H1 (cell line): ENCODE results near the gene XCL1. TPM values are rescaled to one million over a fixed set of nuclear protein-coding genes. Genes with fewer than 3 reads are reported as not detected.

ENCODE experiments used
- CTCF ChIA-PET: fragments of 300-600 bp; sonication (Branson Sonifier 250); formaldehyde crosslinking; loops from one replicate; lab custom pipeline; 2021; ENCODE audit not compliant: partially characterized antibody; lab: Charles Lee
- POLR2A ChIA-PET: fragments of 300-600 bp; sonication (Branson Sonifier 250); formaldehyde crosslinking; loops from one replicate; lab custom pipeline; 2021; ENCODE audit warnings: inconsistent platforms; ENCODE audit not compliant: partially characterized antibody; lab: Charles Lee
- DNase-seq, 2 experiments: peaks; one replicate each; pipeline versions ENCODE4 v3.0.0 to v3.0.0-alpha.2; 2010 to 2022; ENCODE audit warnings: low spot score in 2 of 2, low read depth in 1 of 2, mixed read lengths in 1 of 2
- FAIRE-seq: peaks from 2 replicates; lab custom pipeline; 2011; peaks lifted over from hg19 to GRCh38; lab: Jason Lieb, UNC
- H2AFZ ChIP-seq: 2 replicates; pipeline ENCODE4 v1.8.1; 2012; ENCODE audit warnings: low read length, inconsistent platforms
- H2AK5ac ChIP-seq: 2 replicates; pipeline ENCODE4 v1.6.1; 2013; ENCODE audit warnings: low read depth, low read length
- H2BK120ac ChIP-seq: replicated peaks from 2 replicates; pipeline ENCODE3; 2013; ENCODE audit warnings: low read depth, low read length, inconsistent platforms
- H2BK12ac ChIP-seq: 2 replicates; pipeline ENCODE4 v1.6.1; 2013; ENCODE audit warnings: low read depth, low read length
- H2BK15ac ChIP-seq: 2 replicates; pipeline ENCODE4 v1.6.1; 2013; ENCODE audit warnings: low read length
- H2BK20ac ChIP-seq: 2 replicates; pipeline ENCODE4 v1.6.1; 2013; ENCODE audit warnings: low read length
- H2BK5ac ChIP-seq: 2 replicates; pipeline ENCODE4 v1.6.1; 2013; ENCODE audit warnings: low read depth, low read length
- H3K14ac ChIP-seq: 2 replicates; pipeline ENCODE4 v1.6.1; 2013; ENCODE audit warnings: inconsistent platforms; ENCODE audit not compliant: insufficient read length
- H3K18ac ChIP-seq: 2 replicates; pipeline ENCODE4 v1.6.1; 2013; ENCODE audit warnings: low read length; ENCODE audit errors: extremely low read depth
- H3K23ac ChIP-seq: 2 replicates; pipeline ENCODE4 v1.6.1; 2013; ENCODE audit warnings: inconsistent platforms; ENCODE audit not compliant: insufficient read length
- H3K23me2 ChIP-seq: 2 replicates; pipeline ENCODE4 v1.6.1; 2013; ENCODE audit warnings: low read depth, low read length
- H3K27ac ChIP-seq: 2 replicates; pipeline ENCODE4 v1.6.1; 2011; ENCODE audit warnings: low read depth, low read length, inconsistent platforms
- H3K27me3 ChIP-seq, 4 experiments: replicated peaks in 1 of 4; 1 replicate in 1 of 4; 2 replicates in 3 of 4; pipeline versions ENCODE4 v1.6.1 to v1.8.1; 2011 to 2013; ENCODE audit warnings: low read length in 3 of 4, mild to moderate bottlenecking in 3 of 4, inconsistent platforms in 2 of 4, mixed read lengths in 2 of 4, moderate library complexity in 1 of 4; ENCODE audit not compliant: control insufficient read depth in 3 of 4, insufficient read depth in 3 of 4; ENCODE audit errors: extremely low read depth in 1 of 4
- H3K36me3 ChIP-seq, 4 experiments: 2 replicates each; pipeline versions ENCODE4 v1.6.1 to v1.8.1; 2011 to 2013; ENCODE audit warnings: mild to moderate bottlenecking in 4 of 4, low read length in 3 of 4, moderate library complexity in 2 of 4, control low read depth in 1 of 4, inconsistent platforms in 1 of 4; ENCODE audit not compliant: insufficient read depth in 4 of 4, control insufficient read depth in 2 of 4
- H3K4ac ChIP-seq: replicated peaks from 2 replicates; pipeline ENCODE3; 2013; ENCODE audit warnings: low read length, low read depth, mixed read lengths, inconsistent platforms; ENCODE audit not compliant: insufficient read length
- H3K4me1 ChIP-seq, 4 experiments: replicated peaks in 1 of 4; 1 replicate in 1 of 4; 2 replicates in 3 of 4; pipeline versions ENCODE4 v1.6.1 to v1.8.1; 2011 to 2013; ENCODE audit warnings: low read length in 3 of 4, inconsistent platforms in 2 of 4, mixed read lengths in 1 of 4; ENCODE audit not compliant: insufficient read depth in 4 of 4, control insufficient read depth in 3 of 4
- H3K4me2 ChIP-seq, 2 experiments: 2 replicates each; pipeline versions ENCODE4 v1.6.1 to v1.8.1; 2011 to 2013; ENCODE audit warnings: low read depth in 2 of 2, low read length in 2 of 2, control low read depth in 1 of 2, inconsistent platforms in 1 of 2, mild to moderate bottlenecking in 1 of 2; ENCODE audit not compliant: insufficient read depth in 1 of 2
- H3K4me3 ChIP-seq, 4 experiments: fragments of 200-600, 300-600 bp in 1 of 4; sonication (generic), shearing (Covaris generic), sonication (Bioruptor Twin) in 1 of 4; 2 replicates each; pipeline versions ENCODE4 v1.5.1 to v1.8.1; 2011 to 2016; ENCODE audit warnings: low read length in 4 of 4, low read depth in 3 of 4, control low read depth in 2 of 4, inconsistent platforms in 2 of 4, mild to moderate bottlenecking in 2 of 4, mixed read lengths in 1 of 4, moderate library complexity in 1 of 4; ENCODE audit not compliant: insufficient read depth in 2 of 4; ENCODE audit errors: extremely low read depth in 1 of 4
- H3K56ac ChIP-seq: replicated peaks from 2 replicates; pipeline ENCODE3; 2013; ENCODE audit warnings: low read depth, mild to moderate bottlenecking, mixed read lengths, low read length, inconsistent platforms; ENCODE audit not compliant: insufficient read length
- H3K79me1 ChIP-seq: 2 replicates; pipeline ENCODE4 v1.6.1; 2013; ENCODE audit warnings: low read depth, low read length, control low read depth
- H3K79me2 ChIP-seq, 2 experiments: 2 replicates each; pipeline versions ENCODE4 v1.6.1 to v1.8.1; 2012 to 2013; ENCODE audit warnings: low read length in 2 of 2, mild to moderate bottlenecking in 2 of 2, inconsistent platforms in 1 of 2; ENCODE audit not compliant: insufficient read depth in 2 of 2, control insufficient read depth in 1 of 2
- H3K9ac ChIP-seq, 4 experiments: replicated peaks in 1 of 4; 1 replicate in 1 of 4; 2 replicates in 3 of 4; pipeline versions ENCODE4 v1.6.1 to v1.8.1; 2011 to 2013; ENCODE audit warnings: low read depth in 3 of 4, low read length in 3 of 4, control low read depth in 2 of 4, mild to moderate bottlenecking in 2 of 4, moderate library complexity in 2 of 4, inconsistent platforms in 1 of 4; ENCODE audit errors: extremely low read depth in 1 of 4
- H3K9me3 ChIP-seq, 2 experiments: 2 replicates each; pipeline versions ENCODE4 v1.6.1 to v1.8.1; 2012 to 2013; ENCODE audit warnings: mild to moderate bottlenecking in 2 of 2, moderate library complexity in 2 of 2, control low read depth in 1 of 2, inconsistent platforms in 1 of 2, low read depth in 1 of 2, low read length in 1 of 2, mixed read lengths in 1 of 2; ENCODE audit not compliant: insufficient read depth in 2 of 2
- H4K20me1 ChIP-seq, 2 experiments: replicated peaks in 1 of 2; 2 replicates each; pipeline versions ENCODE3 to v1.8.1; 2011 to 2013; ENCODE audit warnings: inconsistent platforms in 2 of 2, low read length in 2 of 2, mild to moderate bottlenecking in 1 of 2; ENCODE audit not compliant: insufficient read depth in 2 of 2, control insufficient read depth in 1 of 2
- H4K5ac ChIP-seq: 2 replicates; pipeline ENCODE4 v1.6.1; 2013; ENCODE audit warnings: low read length, low read depth, mixed read lengths, inconsistent platforms; ENCODE audit not compliant: insufficient read length
- H4K8ac ChIP-seq: 2 replicates; pipeline ENCODE4 v1.8.0; 2013; ENCODE audit warnings: mild to moderate bottlenecking, moderate library complexity, low read length, inconsistent platforms; ENCODE audit not compliant: insufficient read depth; ENCODE audit errors: extremely low read depth
- H4K91ac ChIP-seq: replicated peaks from 2 replicates; pipeline ENCODE3; 2013; ENCODE audit warnings: low read length, mixed read lengths, inconsistent platforms; ENCODE audit not compliant: insufficient read length
- BCL11A ChIP-seq, 2 experiments: IDR thresholded peaks; one replicate each; pipeline ENCODE4 v1.6.1; 2011; ENCODE audit warnings: low read depth in 2 of 2, low read length in 2 of 2, mild to moderate bottlenecking in 2 of 2
- CEBPB ChIP-seq: IDR thresholded peaks from 2 replicates; pipeline ENCODE4 v1.6.1; 2012; ENCODE audit warnings: low read depth, low read length
- GABPA ChIP-seq: IDR thresholded peaks from 2 replicates; pipeline ENCODE4 v1.6.1; 2011; ENCODE audit warnings: mild to moderate bottlenecking, low read length, moderate library complexity, borderline replicate concordance; ENCODE audit not compliant: insufficient read depth
- JUN ChIP-seq: IDR thresholded peaks from 2 replicates; pipeline ENCODE4 v1.6.1; 2011; ENCODE audit warnings: low read depth, mild to moderate bottlenecking, improper control_type of control experiment, low read length
- POLR2A ChIP-seq, 2 experiments: IDR thresholded peaks; 1 replicate in 1 of 2; 2 replicates in 1 of 2; pipeline ENCODE4 v1.6.1; 2011; ENCODE audit warnings: low read depth in 2 of 2, low read length in 2 of 2, mild to moderate bottlenecking in 2 of 2; ENCODE audit errors: control extremely low read depth in 1 of 2
- SIRT6 ChIP-seq: IDR thresholded peaks from one replicate; pipeline ENCODE4 v1.7.1; 2012; ENCODE audit warnings: low read length, inconsistent platforms
- TAF7 ChIP-seq: optimal IDR thresholded peaks from 2 replicates; pipeline ENCODE3; 2011; ENCODE audit warnings: low read depth, mild to moderate bottlenecking, inconsistent platforms, low read length, moderate library complexity, borderline replicate concordance
- WGBS, 2 experiments: shearing (Covaris generic) in 1 of 2; methylation state at CpG; one replicate each; pipeline versions ENCODE4 v1.1.6 to v1.1.7; 2013 to 2015; ENCODE audit warnings: low lambda C conversion rate in 2 of 2, mixed read lengths in 2 of 2, inconsistent platforms in 1 of 2, low coverage in 1 of 2, missing lambda C conversion rate in 1 of 2; ENCODE audit not compliant: insufficient replicate concordance in 2 of 2, insufficient coverage in 1 of 2, insufficient read length in 1 of 2; ENCODE audit errors: extremely low coverage in 1 of 2, missing lambda C conversion rate in 1 of 2; 5-methylcytosine and 5-hydroxymethylcytosine counted together
- polyA plus RNA-seq, 7 experiments: library from polyadenylated mRNA; depleted of rRNA in 3 of 7; stranded (reverse) in 5 of 7; unstranded in 2 of 7; fragments of >200 nt in 5 of 7; fragments of 200-250 nt in 2 of 7; gene quantifications; 1 replicate in 5 of 7; 2 replicates in 1 of 7; 4 replicates in 1 of 7; pipeline versions ENCODE4 v1.2.1 to v1.2.3, GENCODE V29; 2011 to 2013; ENCODE audit warnings: missing spikeins in 2 of 7, mixed read lengths in 2 of 7
- total RNA-seq: library from RNA; stranded (reverse); fragmentation: NEBNext Ultra II Directional; extraction: Animal tissue kit (Norgen Biotek cat#: 25700); gene quantifications from 2 replicates; pipeline ENCODE4 v1.2.1, GENCODE V29; 2021
- TF ChIP-seq, protein P1 (sequence below): IDR thresholded peaks from 2 replicates; pipeline ENCODE4 v1.6.1; 2012; ENCODE audit warnings: low read length, inconsistent platforms
- TF ChIP-seq, protein P2 (sequence below), 3 experiments: IDR thresholded peaks; 1 replicate in 2 of 3; 2 replicates in 1 of 3; pipeline versions ENCODE4 v1.5.1 to v1.6.1; 2011; ENCODE audit warnings: low read length in 3 of 3, mild to moderate bottlenecking in 3 of 3, inconsistent platforms in 2 of 3, low read depth in 1 of 3, moderate library complexity in 1 of 3; ENCODE audit not compliant: insufficient read depth in 1 of 3; ENCODE audit errors: control extremely low read depth in 1 of 3
- TF ChIP-seq, protein P3 (sequence below): IDR thresholded peaks from 2 replicates; pipeline ENCODE4 v1.6.1; 2012; ENCODE audit warnings: inconsistent platforms

XCL1 gene
- total and polyA plus RNA-seq, 2 of the 8 experiments (the other 6 are each of a cell fraction or from before 2014, with no cell fraction given): 0.39 to 0.63 TPM

DNA sequence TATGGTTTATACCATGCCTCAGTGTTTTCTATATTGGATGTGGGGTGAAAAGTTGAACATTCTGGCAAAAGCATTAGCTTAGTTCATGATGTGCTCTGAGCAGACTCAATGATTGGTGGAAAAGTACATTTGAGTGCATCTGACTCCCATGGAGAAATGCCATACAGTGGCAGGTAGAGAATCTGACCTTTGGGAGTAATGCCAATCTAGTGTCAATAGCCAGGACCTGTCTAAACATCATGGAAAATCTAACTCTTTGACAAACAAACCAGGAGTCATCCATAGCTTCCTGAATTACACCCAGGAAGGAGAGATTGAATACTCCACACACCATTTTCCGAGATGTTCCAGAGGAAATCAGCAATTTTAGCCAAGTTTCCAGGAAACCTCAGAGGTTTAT is 51.0 kb downstream of the XCL1 start:
- no peak overlapping the region for H3K4ac ChIP-seq
- FAIRE-seq: no peak
- no peak overlapping the region for H3K27ac ChIP-seq
- H3K36me3 ChIP-seq: no peaks in the 10 kb centered on the region
- H2AFZ ChIP-seq: no peak overlapping the region
- CTCF ChIA-PET: interaction anchor here (0.7 to 2.4 kb wide), 4 partner anchors 10 to 487 kb away, joined by 3 to 15 read pairs (median 3); no protein-coding TSS in a partner anchor
- H3K23ac ChIP-seq: no peak overlapping the region
- 85% methylated on average over 1 of the region's 1 CpG; no CpG with 5 or more reads in 1 of the 2 experiments for WGBS, 2 experiments
- H3K14ac ChIP-seq: no peak overlapping the region
- no peak overlapping the region for H2BK120ac ChIP-seq
- no peaks in the 10 kb centered on the region for H3K79me1 ChIP-seq
- H3K18ac ChIP-seq: no peak overlapping the region
- no peak overlapping the region for H2BK15ac ChIP-seq
- no peak overlapping the region for H3K56ac ChIP-seq
- no peak overlapping the region for H3K9ac ChIP-seq
- no peak overlapping the region for H2BK12ac ChIP-seq
- POLR2A ChIA-PET: no interaction called here
- DNase-seq: no peak
- no peak overlapping the region for H2AK5ac ChIP-seq
- H4K20me1 ChIP-seq: no peaks in the 10 kb centered on the region
- H3K79me2 ChIP-seq: no peaks in the 10 kb centered on the region
- no peaks in the 10 kb centered on the region for H3K9me3 ChIP-seq
- H3K27me3 ChIP-seq: no peaks in the 10 kb centered on the region; a peak in 1 of 7 replicates
- H4K5ac ChIP-seq: no peak overlapping the region
- no peak overlapping the region for H3K4me2 ChIP-seq
- H2BK20ac ChIP-seq: no peak overlapping the region
- H4K8ac ChIP-seq: no peak overlapping the region
- no peaks in the 10 kb centered on the region for H3K4me1 ChIP-seq
- no peak overlapping the region for H2BK5ac ChIP-seq
- H4K91ac ChIP-seq: no peak overlapping the region
- no peak overlapping the region for H3K4me3 ChIP-seq
- H3K23me2 ChIP-seq: no peaks in the 10 kb centered on the region; the same call in 1 of the 2 replicates
- TF ChIP-seq POLR2A (IDR thresholded peaks at IDR 0.05; ENCODE audit: control extremely low read depth in 1 of 2, low read depth in 2 of 2, low read length in 2 of 2) (no peak), JUN (no peak), SIRT6 (no peak), GABPA (no peak), TAF7 (no peak), BCL11A (IDR thresholded peaks at IDR 0.05; ENCODE audit: low read depth in 2 of 2, low read length in 2 of 2) (no peak), CEBPB (no peak)
- TF ChIP-seq, protein P1, sequence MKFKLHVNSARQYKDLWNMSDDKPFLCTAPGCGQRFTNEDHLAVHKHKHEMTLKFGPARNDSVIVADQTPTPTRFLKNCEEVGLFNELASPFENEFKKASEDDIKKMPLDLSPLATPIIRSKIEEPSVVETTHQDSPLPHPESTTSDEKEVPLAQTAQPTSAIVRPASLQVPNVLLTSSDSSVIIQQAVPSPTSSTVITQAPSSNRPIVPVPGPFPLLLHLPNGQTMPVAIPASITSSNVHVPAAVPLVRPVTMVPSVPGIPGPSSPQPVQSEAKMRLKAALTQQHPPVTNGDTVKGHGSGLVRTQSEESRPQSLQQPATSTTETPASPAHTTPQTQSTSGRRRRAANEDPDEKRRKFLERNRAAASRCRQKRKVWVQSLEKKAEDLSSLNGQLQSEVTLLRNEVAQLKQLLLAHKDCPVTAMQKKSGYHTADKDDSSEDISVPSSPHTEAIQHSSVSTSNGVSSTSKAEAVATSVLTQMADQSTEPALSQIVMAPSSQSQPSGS: no peak
- TF ChIP-seq, protein P2, sequence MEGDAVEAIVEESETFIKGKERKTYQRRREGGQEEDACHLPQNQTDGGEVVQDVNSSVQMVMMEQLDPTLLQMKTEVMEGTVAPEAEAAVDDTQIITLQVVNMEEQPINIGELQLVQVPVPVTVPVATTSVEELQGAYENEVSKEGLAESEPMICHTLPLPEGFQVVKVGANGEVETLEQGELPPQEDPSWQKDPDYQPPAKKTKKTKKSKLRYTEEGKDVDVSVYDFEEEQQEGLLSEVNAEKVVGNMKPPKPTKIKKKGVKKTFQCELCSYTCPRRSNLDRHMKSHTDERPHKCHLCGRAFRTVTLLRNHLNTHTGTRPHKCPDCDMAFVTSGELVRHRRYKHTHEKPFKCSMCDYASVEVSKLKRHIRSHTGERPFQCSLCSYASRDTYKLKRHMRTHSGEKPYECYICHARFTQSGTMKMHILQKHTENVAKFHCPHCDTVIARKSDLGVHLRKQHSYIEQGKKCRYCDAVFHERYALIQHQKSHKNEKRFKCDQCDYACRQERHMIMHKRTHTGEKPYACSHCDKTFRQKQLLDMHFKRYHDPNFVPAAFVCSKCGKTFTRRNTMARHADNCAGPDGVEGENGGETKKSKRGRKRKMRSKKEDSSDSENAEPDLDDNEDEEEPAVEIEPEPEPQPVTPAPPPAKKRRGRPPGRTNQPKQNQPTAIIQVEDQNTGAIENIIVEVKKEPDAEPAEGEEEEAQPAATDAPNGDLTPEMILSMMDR (IDR thresholded peaks at IDR 0.05; ENCODE audit: control extremely low read depth in 1 of 3, insufficient read depth in 1 of 3, low read depth in 1 of 3, low read length in 3 of 3): no peak
- TF ChIP-seq, protein P3, sequence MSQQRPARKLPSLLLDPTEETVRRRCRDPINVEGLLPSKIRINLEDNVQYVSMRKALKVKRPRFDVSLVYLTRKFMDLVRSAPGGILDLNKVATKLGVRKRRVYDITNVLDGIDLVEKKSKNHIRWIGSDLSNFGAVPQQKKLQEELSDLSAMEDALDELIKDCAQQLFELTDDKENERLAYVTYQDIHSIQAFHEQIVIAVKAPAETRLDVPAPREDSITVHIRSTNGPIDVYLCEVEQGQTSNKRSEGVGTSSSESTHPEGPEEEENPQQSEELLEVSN: no peak
